Activated effector memory CD4-positive, alpha-beta T cell treated with anti-CD3 and anti-CD28 coated beads, Interleukin-2, amount 50 U/mL, for 16 hours (primary cell): ENCODE measurements around the gene TBATA.

Experiments used
- DNase-seq: peaks from one replicate; pipeline ENCODE4 v3.0.0-alpha.2; 2020

TBATA gene

DNA sequence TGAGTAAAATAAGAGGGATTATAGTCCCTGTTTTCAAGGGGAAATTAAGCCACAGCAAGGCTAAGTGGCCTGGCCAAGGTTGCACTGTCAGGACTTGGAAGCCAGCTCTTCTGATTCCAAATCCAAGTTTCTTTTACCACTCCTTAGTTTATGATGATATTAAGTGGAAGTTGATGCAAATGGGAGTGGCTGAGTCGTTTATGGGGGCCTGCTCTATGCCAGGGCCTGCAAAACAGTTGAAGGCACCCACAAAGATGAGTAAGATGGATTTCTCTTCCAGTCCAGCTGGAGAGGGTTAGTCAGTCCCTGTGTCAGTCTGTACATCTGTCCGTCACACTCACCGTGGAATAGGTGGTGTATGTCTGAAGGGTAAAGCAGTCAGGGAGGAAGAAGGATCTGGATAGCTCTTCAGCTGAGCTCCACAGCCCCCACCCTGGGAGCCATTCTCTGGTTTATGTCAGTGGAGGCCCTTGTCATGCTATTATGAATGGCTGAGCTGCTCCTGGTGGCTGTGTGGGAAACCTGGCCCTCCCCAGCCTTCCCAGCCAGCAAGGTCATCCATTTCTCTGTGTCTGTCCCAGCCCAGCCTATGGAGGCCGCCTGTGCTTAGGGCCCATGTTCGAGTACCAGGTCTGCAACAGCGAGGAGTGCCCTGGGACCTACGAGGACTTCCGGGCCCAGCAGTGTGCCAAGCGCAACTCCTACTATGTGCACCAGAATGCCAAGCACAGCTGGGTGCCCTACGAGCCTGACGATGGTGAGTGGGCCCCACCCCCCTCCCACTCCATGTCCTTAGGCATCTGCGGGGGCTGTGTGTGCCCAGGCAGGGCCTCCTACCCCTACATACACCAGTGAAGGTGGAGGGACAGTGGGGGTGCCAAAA lies 44.5 kb downstream of the TBATA start:
- DNase-seq = no peak

DNA sequence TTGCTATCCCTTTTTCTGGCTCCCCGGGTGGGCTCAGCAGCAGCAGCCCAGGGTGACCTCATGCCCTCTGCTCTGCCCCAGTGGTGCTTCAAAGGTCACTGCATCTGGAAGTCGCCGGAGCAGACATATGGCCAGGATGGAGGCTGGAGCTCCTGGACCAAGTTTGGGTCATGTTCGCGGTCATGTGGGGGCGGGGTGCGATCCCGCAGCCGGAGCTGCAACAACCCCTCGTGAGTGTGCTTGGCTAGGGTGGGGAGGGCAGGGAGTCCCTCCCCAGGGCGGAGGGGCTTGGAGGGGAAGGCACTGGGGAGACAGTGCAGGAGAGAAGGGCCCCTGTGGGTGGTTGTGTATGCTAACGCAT lies 46.4 kb downstream of the TBATA start:
- no peak for DNase-seq

DNA sequence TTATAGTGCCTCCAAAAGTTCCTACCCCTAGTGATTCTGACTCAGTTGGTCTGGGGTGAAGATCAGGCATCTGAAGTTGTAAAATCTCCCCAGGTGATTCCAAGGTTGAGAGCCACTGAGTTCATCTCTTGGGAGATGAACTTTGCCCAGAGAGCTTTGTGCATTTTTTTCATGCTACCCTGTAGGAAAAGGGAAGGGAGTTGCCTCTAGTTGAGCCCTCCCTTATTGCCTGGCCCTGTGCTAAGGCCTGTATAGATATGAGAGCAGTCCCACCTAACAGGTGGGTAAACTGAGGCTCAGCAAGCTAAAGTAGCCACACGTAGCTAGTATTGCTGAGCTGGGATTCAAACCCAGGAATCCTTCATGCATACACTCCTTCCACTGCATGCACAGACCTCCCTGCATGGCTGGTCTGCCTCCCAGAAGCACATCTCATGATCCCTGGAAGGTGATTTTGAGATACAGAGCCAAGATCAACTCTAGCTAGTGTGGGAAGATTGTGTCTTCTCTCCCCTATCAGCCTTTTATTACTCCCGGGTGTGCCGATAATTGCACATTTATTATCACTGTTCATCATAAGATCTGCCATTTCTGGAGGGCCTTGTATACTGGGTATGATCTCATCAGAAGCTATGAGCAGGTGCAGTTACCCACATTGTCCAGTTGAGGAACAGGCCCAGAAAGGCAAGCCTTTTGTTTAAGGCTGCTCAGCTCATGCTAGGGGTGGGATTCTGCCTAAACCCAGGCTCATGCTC lies 47.0 kb downstream of the TBATA start:
- no peak for DNase-seq

DNA sequence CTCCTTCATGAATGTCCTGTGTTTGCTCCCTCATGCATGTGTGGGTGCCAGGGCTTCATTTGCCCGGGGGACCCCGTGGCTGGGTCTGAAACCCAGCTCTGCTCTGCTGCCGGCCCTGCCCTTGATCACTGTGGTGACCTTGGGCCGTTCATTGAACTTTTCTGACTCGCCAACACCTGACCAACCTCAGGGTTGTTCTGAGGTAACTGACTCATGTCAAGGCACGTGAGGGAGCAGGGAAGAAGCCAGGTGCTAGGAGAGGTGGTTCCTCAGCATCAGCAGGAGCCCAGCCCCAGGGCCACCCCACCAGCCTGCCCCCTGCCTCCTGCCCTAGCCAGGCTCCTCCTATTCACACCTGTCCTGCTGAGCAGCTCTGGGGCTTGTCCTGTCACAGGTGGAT lies 47.9 kb downstream of the TBATA start:
- DNase-seq = no peak

DNA sequence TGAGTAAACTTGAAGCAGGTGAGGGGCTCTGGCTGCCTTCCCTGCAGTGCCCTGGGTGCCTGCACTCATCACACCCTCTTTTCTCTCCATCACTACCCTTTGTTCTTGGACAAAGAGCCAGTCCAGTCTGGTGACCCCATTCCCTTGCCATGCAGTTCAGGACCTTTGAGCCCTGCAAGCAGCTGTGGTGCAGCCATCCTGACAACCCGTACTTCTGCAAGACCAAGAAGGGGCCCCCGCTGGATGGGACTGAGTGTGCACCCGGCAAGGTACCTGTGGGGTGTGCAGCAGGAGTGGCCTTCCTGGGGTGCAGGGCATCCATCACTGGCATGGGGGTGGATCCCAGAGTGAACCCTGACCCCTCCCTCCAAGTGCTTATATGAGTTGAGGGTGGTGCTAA lies 48.7 kb downstream of the TBATA start:
- DNase-seq = no peak

DNA sequence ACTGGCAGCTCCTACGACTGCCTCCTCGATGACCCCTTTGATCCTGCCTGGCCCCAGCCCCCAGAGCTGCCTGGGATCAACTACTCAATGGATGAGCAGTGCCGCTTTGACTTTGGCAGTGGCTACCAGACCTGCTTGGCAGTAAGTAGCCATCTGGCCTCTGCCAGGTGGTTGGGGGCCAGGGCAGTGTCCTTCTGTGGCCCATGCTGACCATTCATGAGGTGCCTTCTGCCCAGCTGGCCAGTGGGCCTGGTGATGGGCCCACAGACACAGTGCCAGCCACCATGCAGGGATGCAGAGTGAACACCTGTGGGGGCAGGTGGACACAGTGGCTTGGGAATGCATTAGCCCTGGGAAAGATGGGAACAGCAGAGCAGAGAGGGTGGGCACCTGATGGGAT lies 50.0 kb downstream of the TBATA start:
- DNase-seq = no peak

DNA sequence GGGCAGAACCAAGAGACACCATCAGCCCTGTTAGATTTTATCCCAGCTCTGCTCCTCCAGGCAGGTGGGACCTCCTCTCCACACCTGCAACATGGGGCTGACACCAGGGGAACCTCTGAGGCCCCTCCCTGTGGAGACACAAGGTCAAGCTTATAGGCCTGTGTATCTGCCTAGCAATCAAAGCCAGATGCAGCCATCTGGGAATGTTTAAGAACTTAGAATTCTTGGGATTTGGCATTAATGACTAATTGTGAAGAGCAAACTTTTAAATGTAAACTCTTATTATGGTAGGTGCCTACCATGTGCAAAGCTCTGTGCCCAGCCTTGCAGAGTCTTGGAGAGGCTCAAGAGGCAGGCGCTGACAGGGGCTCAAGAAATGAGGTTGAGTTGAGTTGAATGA lies 52.1 kb downstream of the TBATA start:
- no peak for DNase-seq

DNA sequence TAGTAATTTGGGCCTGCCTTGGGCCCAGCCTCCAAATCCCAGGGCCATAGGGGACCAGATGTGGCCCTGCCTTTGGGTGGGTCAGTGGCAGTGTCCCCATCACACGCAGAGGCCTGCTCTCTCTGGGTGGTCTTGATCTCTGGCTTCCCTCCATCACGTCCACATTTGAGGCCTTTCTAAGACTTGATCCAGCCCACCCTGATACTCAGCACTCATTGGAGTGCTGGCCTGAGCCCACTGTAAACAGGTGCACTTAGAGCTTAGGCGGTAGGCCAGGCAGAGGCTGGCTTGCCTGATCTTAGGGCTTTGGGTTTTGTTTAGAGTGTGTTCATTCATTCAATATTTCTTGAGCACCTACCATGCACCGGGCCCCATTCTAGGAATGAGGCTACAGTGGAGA lies 52.6 kb downstream of the TBATA start:
- no peak for DNase-seq

DNA sequence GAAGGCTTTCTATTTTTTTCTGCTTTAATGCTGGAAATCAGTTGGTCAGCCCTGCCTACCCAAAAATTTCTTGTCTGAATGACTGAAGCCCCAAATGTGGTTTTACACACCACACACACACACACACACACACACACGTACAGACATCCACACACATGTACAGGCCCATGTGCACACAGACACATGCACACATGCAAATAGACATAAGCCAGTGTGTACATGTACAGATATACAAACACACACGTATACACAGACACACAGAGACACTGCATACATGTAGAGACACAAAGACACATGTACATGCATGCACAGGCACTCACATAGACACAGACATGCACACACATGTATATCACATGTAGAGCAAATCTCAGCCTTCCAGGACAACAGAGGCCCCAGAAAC lies 54.2 kb downstream of the TBATA start:
- no peak for DNase-seq

DNA sequence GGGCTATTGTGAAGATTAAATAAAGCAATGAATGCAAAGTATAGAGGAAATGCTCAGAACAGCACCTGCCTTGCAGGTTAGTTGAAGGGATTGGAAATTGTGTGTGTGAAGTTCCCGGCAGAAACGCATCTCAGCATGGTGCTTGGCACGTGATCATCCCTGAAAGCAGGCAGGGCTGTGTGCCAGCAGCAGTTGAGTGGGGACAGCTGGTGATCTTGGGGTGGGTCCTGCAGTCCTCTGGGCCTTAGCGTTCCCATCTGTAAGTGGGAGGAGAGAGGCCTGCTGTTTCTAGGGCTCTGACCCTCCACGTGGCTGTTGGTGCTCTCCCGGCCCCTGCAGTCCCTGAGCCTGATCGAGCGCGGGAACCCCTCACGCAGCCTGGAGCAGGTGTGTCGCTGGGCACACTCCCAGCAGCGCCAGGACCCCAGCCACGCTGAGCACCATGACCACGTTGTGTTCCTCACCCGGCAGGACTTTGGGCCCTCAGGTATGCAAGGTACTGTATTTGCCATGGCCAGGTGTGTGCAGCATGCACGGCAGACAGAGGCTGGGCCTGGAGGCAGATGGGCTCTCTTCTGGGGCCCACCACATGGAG lies 55.3 kb downstream of the TBATA start:
- DNase-seq = no peak

DNA sequence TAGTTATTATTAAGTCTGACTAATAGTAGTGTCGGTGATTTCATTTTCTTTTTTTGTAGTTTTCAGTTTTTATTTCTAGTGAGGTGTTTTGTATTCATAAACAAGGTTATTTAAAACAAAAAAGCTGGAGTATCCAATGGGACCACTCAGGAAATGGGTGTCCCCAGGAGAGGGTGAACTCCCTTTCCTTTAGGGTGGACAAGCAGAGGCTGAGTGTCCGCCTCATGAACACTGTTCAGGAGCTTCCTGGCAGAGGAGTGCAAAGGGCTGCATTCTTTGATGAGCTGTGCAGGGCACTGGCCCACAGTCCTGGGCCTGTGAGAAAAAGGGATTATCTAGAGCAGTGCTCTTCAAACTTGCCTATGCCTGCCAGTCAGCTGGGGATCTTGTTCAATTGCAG lies 56.8 kb downstream of the TBATA start:
- DNase-seq = no peak

DNA sequence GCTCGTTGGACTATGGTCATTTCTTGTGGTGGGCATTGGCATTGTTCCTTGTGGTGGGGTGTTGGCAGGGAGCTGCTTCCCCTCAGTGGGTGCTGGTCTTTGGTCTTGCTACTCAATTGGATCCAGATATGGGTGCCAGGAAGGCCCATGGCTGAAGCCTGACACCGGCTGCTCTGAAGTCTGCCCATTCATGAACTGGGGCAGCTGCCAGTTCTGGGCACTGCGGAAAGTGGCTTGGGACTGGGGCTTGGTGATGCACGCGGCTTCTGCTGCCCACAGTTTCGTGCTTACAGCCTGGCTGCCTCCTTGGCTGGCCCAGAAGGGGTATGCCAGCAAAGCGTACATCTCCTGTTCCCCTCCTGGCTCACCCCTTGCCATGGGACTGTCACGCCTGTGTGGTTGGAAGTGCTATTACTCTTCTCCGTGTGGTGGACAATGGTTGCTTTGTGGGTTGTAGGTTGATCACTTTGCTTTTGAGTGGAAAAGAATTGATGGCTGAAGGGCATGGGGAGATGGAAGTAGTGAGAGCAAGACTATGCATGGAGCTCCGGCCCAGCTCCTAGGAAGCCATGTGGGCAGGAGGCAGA lies 58.2 kb downstream of the TBATA start:
- DNase-seq = no peak

DNA sequence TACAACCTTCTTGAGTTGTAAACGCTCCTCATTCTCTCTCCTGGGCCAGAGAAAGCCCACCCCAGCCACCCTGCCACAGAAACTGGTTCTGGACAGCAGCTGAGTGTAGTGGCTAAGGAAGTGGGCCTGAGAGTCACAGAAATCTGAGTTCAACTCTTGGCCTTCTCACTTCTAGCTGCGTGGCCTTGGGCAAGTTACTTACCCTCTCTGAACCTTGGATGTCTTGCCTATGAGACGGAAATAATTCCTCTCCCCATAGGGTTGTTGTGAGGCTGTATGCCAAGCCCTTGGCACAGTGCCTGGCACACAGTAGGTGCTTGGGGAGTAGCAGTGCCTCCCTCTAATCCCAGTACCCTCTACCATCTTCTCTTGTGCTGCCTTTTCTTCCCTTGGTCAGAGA lies 61.4 kb downstream of the TBATA start:
- no peak for DNase-seq

DNA sequence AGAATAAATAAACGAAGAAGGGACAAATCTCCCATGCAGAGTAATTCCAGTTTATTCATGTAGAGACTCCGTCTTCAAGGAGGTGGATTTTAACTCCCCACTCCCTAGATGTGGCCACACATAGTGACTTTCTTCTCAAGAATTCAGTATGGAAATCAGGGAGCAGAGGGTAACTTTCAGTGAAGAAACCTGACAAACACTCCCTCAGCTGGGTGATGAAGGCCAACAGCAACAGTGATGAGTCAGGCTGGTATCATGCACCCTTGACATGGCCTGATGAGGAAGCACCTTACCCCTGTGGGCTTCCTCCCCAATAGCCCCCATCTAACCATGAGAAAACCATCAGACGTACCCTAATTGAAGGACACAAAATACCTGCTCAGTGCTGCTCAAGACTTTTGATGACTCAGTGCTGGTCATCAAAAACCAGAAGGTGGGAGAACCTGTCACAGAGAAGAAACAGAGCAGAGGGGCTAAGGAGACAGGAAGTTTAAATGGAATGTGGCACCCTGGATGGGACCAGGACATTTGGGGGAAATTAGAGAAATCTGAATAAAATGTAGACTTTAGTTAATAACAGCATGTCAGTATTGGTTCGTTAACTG lies 62.3 kb downstream of the TBATA start:
- no peak for DNase-seq
